ENCODE results near the gene SERPINA1. TPM values are rescaled to one million over a fixed set of nuclear protein-coding genes. Genes with fewer than 3 reads are reported as not detected.
"Not testable (repeated sequence)": the region's sequence is repeated elsewhere in the genome, so short reads cannot be mapped to it uniquely, and the experiment has no call there.

SERPINA1 gene
- total RNA-seq, 1 experiment from 2014 or later, result 9.1 TPM

DNA sequence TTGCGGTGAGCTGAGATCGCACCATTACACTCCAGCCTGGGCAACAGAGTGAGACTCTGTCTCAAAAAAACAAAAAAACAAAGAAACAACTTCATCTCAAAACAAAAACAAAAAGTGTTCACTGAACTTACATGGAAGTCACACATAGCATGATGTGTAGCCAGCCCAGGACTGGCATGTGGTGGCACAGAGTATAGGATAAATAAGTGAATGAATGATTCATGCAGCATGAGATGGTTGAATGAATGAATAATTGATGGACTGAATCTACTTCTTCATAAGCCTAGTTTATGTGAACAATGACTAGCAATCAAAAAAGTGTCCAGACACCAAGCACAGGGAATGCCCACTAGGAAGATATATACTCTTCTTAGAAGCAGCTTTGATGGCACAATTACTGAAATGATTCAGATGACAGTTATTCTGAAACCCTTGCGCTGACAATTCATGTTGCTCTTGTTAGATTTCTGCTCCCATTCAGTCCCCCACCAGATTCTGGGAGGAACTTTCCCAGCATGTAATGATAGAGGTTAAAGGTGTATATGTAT is 33.7 kb downstream of the SERPINA1 start (continued):
- TF ChIP-seq YY1 (IDR thresholded peaks at IDR 0.05; ENCODE audit: extremely low read depth, insufficient replicate concordance, low read depth, low read length), result no peak
- no peak for TF ChIP-seq SIN3A (IDR thresholded peaks at IDR 0.05; ENCODE audit: low read depth)
- no peak for TF ChIP-seq EGR1 (IDR thresholded peaks at IDR 0.05; ENCODE audit: low read depth)
- no peak for TF ChIP-seq ELF1 (IDR thresholded peaks at IDR 0.05; ENCODE audit: borderline replicate concordance, low read depth)

DNA sequence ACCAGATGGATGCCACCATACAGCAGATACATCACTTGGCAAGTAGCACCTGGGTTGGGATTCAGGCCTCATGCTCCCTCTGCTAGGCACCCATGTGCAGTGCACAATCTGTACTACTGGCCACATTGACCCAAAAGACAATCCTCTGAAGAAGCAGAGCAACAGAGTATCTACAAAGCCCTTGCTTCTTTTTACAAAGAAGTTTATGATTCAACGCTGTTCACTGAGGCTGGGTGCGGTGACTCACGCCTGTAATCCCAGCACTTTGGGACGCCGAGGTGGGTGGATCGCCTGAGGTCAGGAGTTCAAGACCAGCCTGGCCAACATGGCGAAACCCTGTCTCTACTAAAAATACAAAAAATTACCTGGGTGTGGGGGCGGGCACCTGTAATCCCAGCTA is 34.2 kb downstream of the SERPINA1 start:
- H3K9ac ChIP-seq (ENCODE audit: low read length); H3K9me3 ChIP-seq (ENCODE audit: control insufficient read depth in 1 of 2, insufficient read depth in 1 of 2, low read depth in 1 of 2, low read length in 2 of 2); H3K27ac ChIP-seq (ENCODE audit: low read depth, low read length); H3K4me3 ChIP-seq (replicated peaks in 1 of 2; ENCODE audit: low read depth in 1 of 2, low read length in 2 of 2); H3K36me3 ChIP-seq (ENCODE audit: control insufficient read depth in 1 of 2, insufficient read depth in 2 of 2, low read length in 2 of 2); RAD21 ChIA-PET (ENCODE audit: low non-redundant PET in 1 of 2, low total read pairs in 2 of 2, uncharacterized antibody in 2 of 2, unreplicated experiment in 2 of 2); DNase-seq (ENCODE audit: low read depth, low spot score); H3K9me2 ChIP-seq (ENCODE audit: insufficient read depth); H2AFZ ChIP-seq (ENCODE audit: low read depth, low read length, poor library complexity, severe bottlenecking); BruUV-seq (replicated peaks); H3K27me3 ChIP-seq (ENCODE audit: insufficient read depth, low read length); CTCF ChIA-PET; H3K79me2 ChIP-seq (ENCODE audit: insufficient read depth, low read length); intact Hi-C loops (cut with micrococcal nuclease); H4K20me1 ChIP-seq (ENCODE audit: insufficient read depth); POLR2A ChIA-PET: not testable (repeated sequence)
- Histone ChIP-seq H3K4me1 (ENCODE audit: control insufficient read depth in 1 of 2, insufficient read depth in 2 of 2, low read length in 2 of 2) (peaks cover 0 to 13% of the 10 kb centered on the region in 2 experiments; a peak in 2 of 4 replicates), H3K4me2 (ENCODE audit: low read length) (peak overlapping the region; percentile 31)
- peak; percentile 52; the same call in 1 of the 2 replicates for ATAC-seq

DNA sequence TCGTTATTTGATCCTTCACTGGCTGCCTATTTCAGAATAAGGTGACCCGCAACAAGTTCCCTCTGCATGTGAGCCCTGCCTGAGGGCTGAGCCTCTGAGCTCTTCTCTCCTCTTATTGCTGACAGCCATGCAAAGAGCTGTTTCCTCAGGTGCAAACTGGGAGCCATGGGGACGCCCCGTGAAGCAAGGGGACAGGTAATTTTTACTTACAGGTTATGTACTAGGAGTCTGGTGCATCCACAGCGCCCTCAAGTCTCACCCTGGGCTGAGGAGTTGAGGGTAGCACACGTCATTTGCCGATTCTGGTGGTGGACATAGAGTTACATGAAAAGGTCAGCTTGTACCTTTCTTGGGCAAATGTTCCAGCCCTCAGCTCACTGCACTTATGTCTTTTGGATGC is 39.1 kb downstream of the SERPINA1 start:
- BruUV-seq (replicated peaks), result no TSS peak
- ChIA-PET POLR2A (no interaction called here), RAD21 (ENCODE audit: low non-redundant PET in 1 of 2, low total read pairs in 2 of 2, uncharacterized antibody in 2 of 2, unreplicated experiment in 2 of 2) (no interaction called here), CTCF (no interaction called here)
- ATAC-seq, result no peak
- H2AFZ ChIP-seq (ENCODE audit: low read depth, low read length, poor library complexity, severe bottlenecking), result no peak overlapping the region
- H3K27ac ChIP-seq (ENCODE audit: low read depth, low read length), result no peak overlapping the region
- H3K79me2 ChIP-seq (ENCODE audit: insufficient read depth, low read length), result no peaks in the 10 kb centered on the region
- TF ChIP-seq ELF1 (IDR thresholded peaks at IDR 0.05; ENCODE audit: borderline replicate concordance, low read depth) (no peak), SP1 (IDR thresholded peaks at IDR 0.05; ENCODE audit: low read depth) (no peak), SIN3A (IDR thresholded peaks at IDR 0.05; ENCODE audit: low read depth) (no peak), FOSL1 (IDR thresholded peaks at IDR 0.05; ENCODE audit: low read depth) (no peak), POLR2AphosphoS5 (IDR thresholded peaks at IDR 0.05; ENCODE audit: low read depth, low read length) (no peak), CBX3 (IDR thresholded peaks at IDR 0.05; ENCODE audit: low read depth) (no peak), POLR2A (IDR thresholded peaks at IDR 0.05; ENCODE audit: borderline replicate concordance, extremely low read depth, insufficient read depth, insufficient read length) (no peak)
- TF ChIP-seq, protein P1, sequence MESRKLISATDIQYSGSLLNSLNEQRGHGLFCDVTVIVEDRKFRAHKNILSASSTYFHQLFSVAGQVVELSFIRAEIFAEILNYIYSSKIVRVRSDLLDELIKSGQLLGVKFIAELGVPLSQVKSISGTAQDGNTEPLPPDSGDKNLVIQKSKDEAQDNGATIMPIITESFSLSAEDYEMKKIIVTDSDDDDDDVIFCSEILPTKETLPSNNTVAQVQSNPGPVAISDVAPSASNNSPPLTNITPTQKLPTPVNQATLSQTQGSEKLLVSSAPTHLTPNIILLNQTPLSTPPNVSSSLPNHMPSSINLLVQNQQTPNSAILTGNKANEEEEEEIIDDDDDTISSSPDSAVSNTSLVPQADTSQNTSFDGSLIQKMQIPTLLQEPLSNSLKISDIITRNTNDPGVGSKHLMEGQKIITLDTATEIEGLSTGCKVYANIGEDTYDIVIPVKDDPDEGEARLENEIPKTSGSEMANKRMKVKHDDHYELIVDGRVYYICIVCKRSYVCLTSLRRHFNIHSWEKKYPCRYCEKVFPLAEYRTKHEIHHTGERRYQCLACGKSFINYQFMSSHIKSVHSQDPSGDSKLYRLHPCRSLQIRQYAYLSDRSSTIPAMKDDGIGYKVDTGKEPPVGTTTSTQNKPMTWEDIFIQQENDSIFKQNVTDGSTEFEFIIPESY (IDR thresholded peaks at IDR 0.05; ENCODE audit: extremely low read depth, insufficient replicate concordance, low read length), result no peak
- no peaks in the 10 kb centered on the region for H3K9me3 ChIP-seq (ENCODE audit: control insufficient read depth in 1 of 2, insufficient read depth in 1 of 2, low read depth in 1 of 2, low read length in 2 of 2)
- intact Hi-C loops (cut with micrococcal nuclease), result no loop called here
- no peak overlapping the region for H3K9ac ChIP-seq (ENCODE audit: low read length)
- H3K36me3 ChIP-seq (ENCODE audit: control insufficient read depth in 1 of 2, insufficient read depth in 2 of 2, low read length in 2 of 2), result no peaks in the 10 kb centered on the region
- no peak overlapping the region for H3K4me2 ChIP-seq (ENCODE audit: low read length)
- no peaks in the 10 kb centered on the region for H4K20me1 ChIP-seq (ENCODE audit: insufficient read depth)
- no peak overlapping the region for H3K4me3 ChIP-seq (replicated peaks in 1 of 2; ENCODE audit: low read depth in 1 of 2, low read length in 2 of 2)
- no peaks in the 10 kb centered on the region for H3K9me2 ChIP-seq (ENCODE audit: insufficient read depth)
- H3K4me1 ChIP-seq (ENCODE audit: control insufficient read depth in 1 of 2, insufficient read depth in 2 of 2, low read length in 2 of 2), result peaks cover 5 to 32% of the 10 kb centered on the region in 2 experiments; a peak in 3 of 4 replicates
- no peaks in the 10 kb centered on the region for H3K27me3 ChIP-seq (ENCODE audit: insufficient read depth, low read length)
- no peak for DNase-seq (ENCODE audit: low read depth, low spot score)

Data from HCT116 (cell line).